ENCODE results near the gene MED12L.

The MED12L gene

GRCh38 chr3:151156618-151157216, 71.3 kb downstream of the MED12L start:
- Histone ChIP-seq H3K4me1 (ENCODE audit: control insufficient read depth, insufficient read depth, low read length) (no peaks in the 10 kb centered on the region), H3K27ac (ENCODE audit: extremely low read depth, low read depth, low read length) (no peak overlapping the region), H3K9me3 (ENCODE audit: control insufficient read depth, insufficient read depth, low read depth, low read length) (no peaks in the 10 kb centered on the region), H3K36me3 (ENCODE audit: control insufficient read depth in 2 of 2, insufficient read depth in 1 of 2, low read length in 2 of 2) (peaks cover 0 to 18% of the 10 kb centered on the region in 2 experiments; a peak in 1 of 3 replicates), H3K4me3 (ENCODE audit: low read depth, low read length) (no peak overlapping the region)
- ChIA-PET CTCF (interaction anchor here (0.5 to 2.0 kb wide), 7 partner anchors 9 to 158 kb away, joined by 3 to 6 read pairs (median 3); no protein-coding TSS in a partner anchor), POLR2A (interaction anchor here (0.6 kb wide), 1 partner anchor 71 kb away, joined by 5 read pairs; no protein-coding TSS in a partner anchor)
- no peak for TF ChIP-seq ZBTB49 (tag by site-specific recombination; IDR thresholded peaks at IDR 0.05; ENCODE audit: low read depth)
- TF ChIP-seq ZNF654 (tag by site-specific recombination; IDR thresholded peaks at IDR 0.05; ENCODE audit: low read depth): 0 out of 2 replicates have a peak, but pooled peaks have one; percentile 28
- no peak for TF ChIP-seq ZBTB20 (tag by site-specific recombination; IDR thresholded peaks at IDR 0.05)

- ChIA-PET POLR2A (no interaction called here), CTCF (no interaction called here)
- no peak overlapping the region for H3K4me3 ChIP-seq (ENCODE audit: low read depth, low read length)
- no peaks in the 10 kb centered on the region for H3K4me1 ChIP-seq (ENCODE audit: control insufficient read depth, insufficient read depth, low read length)
- no peak overlapping the region for H3K27ac ChIP-seq (ENCODE audit: extremely low read depth, low read depth, low read length)
- no peak for TF ChIP-seq ZNF837 (tag by site-specific recombination; IDR thresholded peaks at IDR 0.05)
- no peak for TF ChIP-seq ZNF354C (tag by site-specific recombination; IDR thresholded peaks at IDR 0.05; ENCODE audit: borderline replicate concordance, low read depth)
- no peak for TF ChIP-seq ZSCAN16 (tag by site-specific recombination; IDR thresholded peaks at IDR 0.05)
- TF ChIP-seq ZXDB (tag by site-specific recombination; IDR thresholded peaks at IDR 0.05): no peak
- no peak for TF ChIP-seq ZBTB10 (tag by site-specific recombination; IDR thresholded peaks at IDR 0.05)
- TF ChIP-seq GLI2 (tag by site-specific recombination; IDR thresholded peaks at IDR 0.05; ENCODE audit: borderline replicate concordance, low read depth): no peak
- no peak for TF ChIP-seq ZNF16 (tag by site-specific recombination; IDR thresholded peaks at IDR 0.05; ENCODE audit: low read depth)
- TF ChIP-seq ZNF514 (tag by site-specific recombination; IDR thresholded peaks at IDR 0.05): no peak
- TF ChIP-seq ZNF707 (tag by site-specific recombination; IDR thresholded peaks at IDR 0.05): no peak
- TF ChIP-seq ZFP69B (tag by site-specific recombination; IDR thresholded peaks at IDR 0.05): no peak
- no peak for TF ChIP-seq ZNF488 (tag by site-specific recombination; IDR thresholded peaks at IDR 0.05)
- no peak for TF ChIP-seq ZBTB20 (tag by site-specific recombination; IDR thresholded peaks at IDR 0.05)
- TF ChIP-seq ZNF548 (tag by site-specific recombination; IDR thresholded peaks at IDR 0.05): no peak
- no peak for TF ChIP-seq ZNF350 (tag by site-specific recombination; IDR thresholded peaks at IDR 0.05)
- no peak for TF ChIP-seq REST (tag by site-specific recombination; IDR thresholded peaks at IDR 0.05)
- no peak for TF ChIP-seq ZNF692 (tag by site-specific recombination; IDR thresholded peaks at IDR 0.05)
- TF ChIP-seq ZNF121 (tag by site-specific recombination; IDR thresholded peaks at IDR 0.05): no peak
- H3K36me3 ChIP-seq (ENCODE audit: control insufficient read depth in 2 of 2, insufficient read depth in 1 of 2, low read length in 2 of 2): peaks cover 0 to 27% of the 10 kb centered on the region in 2 experiments; a peak in 2 of 3 replicates
- H3K9me3 ChIP-seq (ENCODE audit: control insufficient read depth, insufficient read depth, low read depth, low read length): no peaks in the 10 kb centered on the region
Measured at GRCh38 chr3:151159806-151160205, 74.3 kb downstream of the MED12L start.

All from HEK293 (cell line).